Activated T-cell treated with anti-CD3 and anti-CD28 coated beads, Interleukin-2, amount 50 U/mL, for 24 hours (primary cell): ENCODE data around the gene CHL1.

ENCODE experiments used
- DNase-seq: peaks from one replicate; pipeline ENCODE4 v3.0.0-alpha.2; 2020
- H3K27ac Mint-ChIP-seq: 2 replicates; pipeline ENCODE4 v1.8.0; 2020; ENCODE audit warnings: mild to moderate bottlenecking, mixed read lengths
- H3K27me3 Mint-ChIP-seq: 2 replicates; pipeline ENCODE4 v1.8.0; 2020; ENCODE audit warnings: mixed read lengths
- H3K36me3 Mint-ChIP-seq: 2 replicates; pipeline ENCODE4 v1.8.0; 2020; ENCODE audit warnings: low read depth, mixed read lengths
- H3K4me1 Mint-ChIP-seq: 2 replicates; pipeline ENCODE4 v1.8.0; 2020; ENCODE audit warnings: low read depth, mixed read lengths
- H3K4me3 Mint-ChIP-seq: 2 replicates; pipeline ENCODE4 v1.8.0; 2020; ENCODE audit warnings: mild to moderate bottlenecking, moderate library complexity, mixed read lengths
- H3K9me3 Mint-ChIP-seq: 2 replicates; pipeline ENCODE4 v1.8.0; 2020; ENCODE audit warnings: mixed read lengths

The CHL1 gene

GRCh38 chr3:414063-414462, 217.5 kb downstream of the CHL1 start:
- Mint-ChIP-seq H3K27me3 (no peaks in the 10 kb centered on the region), H3K9me3 (no peaks in the 10 kb centered on the region), H3K27ac (no peak overlapping the region), H3K36me3 (no peaks in the 10 kb centered on the region), H3K4me3 (no peak overlapping the region), H3K4me1 (no peaks in the 10 kb centered on the region)
- no peak for DNase-seq

GRCh38 chr3:418239-418929, 221.8 kb downstream of the CHL1 start:
- no peaks in the 10 kb centered on the region for H3K4me1 Mint-ChIP-seq
- H3K9me3 Mint-ChIP-seq = no peaks in the 10 kb centered on the region
- DNase-seq = no peak
- no peaks in the 10 kb centered on the region for H3K27me3 Mint-ChIP-seq
- H3K4me3 Mint-ChIP-seq = no peak overlapping the region
- no peaks in the 10 kb centered on the region for H3K36me3 Mint-ChIP-seq
- H3K27ac Mint-ChIP-seq = no peak overlapping the region

DNA sequence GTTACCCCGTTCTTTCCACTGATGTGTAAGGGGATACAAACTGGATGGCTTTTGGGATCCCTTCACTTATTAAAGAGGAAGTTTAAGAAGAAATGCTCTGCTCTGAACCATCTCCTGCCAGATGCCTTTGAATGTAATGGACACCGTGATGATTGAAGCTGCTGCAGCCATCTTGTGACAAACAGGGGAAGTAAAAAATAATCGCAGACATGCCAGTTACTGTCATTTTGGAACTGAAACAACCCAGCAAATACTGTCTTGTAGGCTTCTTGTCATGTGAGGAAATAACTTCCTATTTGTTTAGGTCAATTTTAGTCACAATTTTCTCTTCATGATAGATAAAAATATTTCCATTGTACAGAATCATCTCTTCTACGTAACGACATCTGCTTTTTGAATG, 224.0 kb downstream of the CHL1 start:
- H3K4me3 Mint-ChIP-seq = no peak overlapping the region
- no peak overlapping the region for H3K27ac Mint-ChIP-seq
- H3K36me3 Mint-ChIP-seq = no peaks in the 10 kb centered on the region
- no peaks in the 10 kb centered on the region for H3K9me3 Mint-ChIP-seq
- no peaks in the 10 kb centered on the region for H3K4me1 Mint-ChIP-seq
- H3K27me3 Mint-ChIP-seq = no peaks in the 10 kb centered on the region
- no peak for DNase-seq

GRCh38 chr3:425079-425478, 228.5 kb downstream of the CHL1 start:
- H3K9me3 Mint-ChIP-seq = no peaks in the 10 kb centered on the region

DNA sequence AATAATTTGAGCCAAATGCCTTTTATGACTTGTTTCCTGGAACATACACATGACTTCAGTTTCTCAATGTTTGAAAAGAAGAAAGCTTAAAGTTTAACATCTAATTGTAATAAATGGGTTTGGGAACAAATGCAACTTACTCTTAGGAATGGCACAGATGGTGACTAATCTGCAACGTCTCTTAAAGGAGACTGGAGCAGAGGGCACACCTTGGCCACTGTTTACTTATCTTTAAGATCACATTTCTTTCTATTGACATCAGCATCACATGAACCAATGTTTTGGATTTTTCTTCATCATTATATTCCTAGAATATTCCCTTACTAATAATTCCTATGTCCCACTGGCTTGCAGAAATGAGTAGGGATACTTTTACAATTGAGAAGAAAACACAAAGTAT, 229.5 kb downstream of the CHL1 start:
- Mint-ChIP-seq H3K27me3 (no peaks in the 10 kb centered on the region), H3K27ac (no peak overlapping the region), H3K4me3 (no peak overlapping the region), H3K4me1 (no peaks in the 10 kb centered on the region), H3K9me3 (no peaks in the 10 kb centered on the region), H3K36me3 (no peaks in the 10 kb centered on the region)
- no peak for DNase-seq

More at GRCh38 chr3:425079-425478, 228.5 kb downstream of the CHL1 start:
- H3K27me3 Mint-ChIP-seq = no peaks in the 10 kb centered on the region
- DNase-seq = no peak
- no peaks in the 10 kb centered on the region for H3K36me3 Mint-ChIP-seq
- H3K27ac Mint-ChIP-seq = no peak overlapping the region
- no peaks in the 10 kb centered on the region for H3K4me1 Mint-ChIP-seq
- no peak overlapping the region for H3K4me3 Mint-ChIP-seq

GRCh38 chr3:427128-427527, 230.6 kb downstream of the CHL1 start:
- Mint-ChIP-seq H3K36me3 (no peaks in the 10 kb centered on the region), H3K27me3 (no peaks in the 10 kb centered on the region), H3K9me3 (no peaks in the 10 kb centered on the region), H3K27ac (no peak overlapping the region), H3K4me1 (no peaks in the 10 kb centered on the region), H3K4me3 (no peak overlapping the region)
- no peak for DNase-seq

- H3K4me3 Mint-ChIP-seq = no peak overlapping the region
- no peaks in the 10 kb centered on the region for H3K9me3 Mint-ChIP-seq
- H3K27ac Mint-ChIP-seq = no peak overlapping the region
These were observed 233.6 kb downstream of the CHL1 start for GRCh38 chr3:430186-430585.

GRCh38 chr3:435161-435560, 238.6 kb downstream of the CHL1 start:
- no peak overlapping the region for H3K4me3 Mint-ChIP-seq
- peaks cover 3% of the 10 kb centered on the region for H3K9me3 Mint-ChIP-seq
- H3K27ac Mint-ChIP-seq = no peak overlapping the region
- no peaks in the 10 kb centered on the region for H3K4me1 Mint-ChIP-seq
- DNase-seq = no peak
- no peaks in the 10 kb centered on the region for H3K27me3 Mint-ChIP-seq
- no peaks in the 10 kb centered on the region for H3K36me3 Mint-ChIP-seq

More at GRCh38 chr3:430186-430585, 233.6 kb downstream of the CHL1 start:
- Mint-ChIP-seq H3K36me3 (no peaks in the 10 kb centered on the region), H3K4me1 (no peaks in the 10 kb centered on the region), H3K27me3 (no peaks in the 10 kb centered on the region)
- no peak for DNase-seq

DNA sequence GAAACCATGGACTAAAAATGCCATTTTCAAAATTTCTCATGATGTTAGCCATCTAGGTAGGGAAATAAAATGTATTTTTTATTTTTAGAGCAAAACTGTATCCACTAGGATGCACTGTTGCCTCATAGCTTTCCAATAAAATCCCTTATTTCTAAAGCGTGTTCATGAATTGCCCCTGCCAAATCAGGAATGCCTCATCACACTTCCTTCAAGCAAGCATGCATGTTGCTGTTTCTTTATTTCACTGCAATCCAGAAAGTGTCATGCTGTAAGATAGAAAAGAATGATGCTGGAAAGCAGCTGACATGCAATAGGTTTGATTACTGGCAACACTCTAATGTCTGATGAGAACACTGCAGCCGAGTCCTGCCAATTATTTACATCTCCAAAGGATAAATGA, 239.5 kb downstream of the CHL1 start:
- Mint-ChIP-seq H3K27ac (no peak overlapping the region), H3K4me3 (no peak overlapping the region), H3K27me3 (no peaks in the 10 kb centered on the region), H3K9me3 (peaks cover 9% of the 10 kb centered on the region), H3K4me1 (no peaks in the 10 kb centered on the region), H3K36me3 (no peaks in the 10 kb centered on the region)
- no peak for DNase-seq

DNA sequence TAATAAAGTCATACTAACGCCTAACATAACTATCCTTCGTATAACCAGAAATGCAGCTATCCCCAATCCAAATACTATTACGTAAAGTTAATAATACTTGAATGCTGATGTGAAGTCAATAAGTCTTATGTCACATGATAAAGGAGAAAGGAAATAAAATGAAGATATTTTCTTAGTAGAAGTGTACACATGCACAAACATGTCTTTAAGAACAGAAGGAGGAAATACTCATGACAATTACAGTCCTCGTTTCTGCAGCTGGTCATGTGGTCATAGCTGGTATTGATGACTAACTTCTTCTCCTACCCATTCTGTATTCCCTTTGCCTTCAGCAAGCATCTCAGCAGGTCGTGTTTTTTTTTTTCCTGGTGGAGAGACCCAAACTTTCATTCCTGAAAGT, 244.3 kb downstream of the CHL1 start:
- no peak overlapping the region for H3K27ac Mint-ChIP-seq
- no peaks in the 10 kb centered on the region for H3K36me3 Mint-ChIP-seq
- H3K27me3 Mint-ChIP-seq = no peaks in the 10 kb centered on the region
- no peak for DNase-seq
- H3K4me3 Mint-ChIP-seq = no peak overlapping the region
- H3K9me3 Mint-ChIP-seq = peaks cover 15% of the 10 kb centered on the region
- no peaks in the 10 kb centered on the region for H3K4me1 Mint-ChIP-seq

DNA sequence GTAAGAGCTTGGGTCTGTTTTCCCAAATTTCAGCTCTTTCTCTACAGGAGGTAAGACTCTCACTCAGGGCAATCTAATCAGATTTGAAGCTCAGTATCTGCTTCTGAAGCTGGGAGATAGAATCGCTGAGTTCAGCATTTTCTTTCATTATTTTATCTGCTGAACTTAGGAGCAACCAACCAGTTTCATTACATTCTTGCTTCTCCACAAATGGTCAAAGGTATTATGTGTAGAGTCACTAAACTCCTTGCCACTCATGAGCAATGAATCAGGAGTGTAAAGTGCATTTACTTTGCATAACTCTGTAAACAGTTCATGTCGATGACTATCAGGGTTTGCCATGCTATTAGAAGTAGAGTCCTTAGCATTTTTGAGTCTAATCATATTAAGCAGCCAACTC, 249.4 kb downstream of the CHL1 start:
- no peak overlapping the region for H3K27ac Mint-ChIP-seq
- no peaks in the 10 kb centered on the region for H3K4me1 Mint-ChIP-seq
- no peak for DNase-seq
- no peaks in the 10 kb centered on the region for H3K27me3 Mint-ChIP-seq
- H3K9me3 Mint-ChIP-seq = peaks cover 10% of the 10 kb centered on the region
- H3K4me3 Mint-ChIP-seq = no peak overlapping the region
- no peaks in the 10 kb centered on the region for H3K36me3 Mint-ChIP-seq

DNA sequence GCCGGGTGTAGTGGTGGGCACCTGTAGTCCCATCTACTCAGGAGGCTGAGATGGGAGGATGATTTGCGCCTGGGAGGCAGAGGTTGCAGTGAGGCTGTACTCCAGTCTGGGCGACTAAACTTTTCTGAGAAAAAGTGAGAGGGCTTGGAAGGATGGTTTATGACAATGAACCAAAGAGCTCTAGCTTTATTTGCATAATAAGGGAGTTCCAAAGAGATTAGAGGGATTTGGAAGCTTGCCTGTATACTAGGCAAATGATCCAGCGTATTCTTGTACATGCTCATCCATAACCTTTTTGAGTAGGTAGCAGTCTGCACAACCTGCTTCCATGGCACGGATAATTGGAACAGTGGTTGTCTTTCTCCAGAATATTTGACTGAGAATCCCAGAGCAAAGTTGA, 251.1 kb downstream of the CHL1 start:
- no peaks in the 10 kb centered on the region for H3K36me3 Mint-ChIP-seq
- H3K4me1 Mint-ChIP-seq = no peaks in the 10 kb centered on the region
- H3K27me3 Mint-ChIP-seq = no peaks in the 10 kb centered on the region
- DNase-seq = no peak
- H3K4me3 Mint-ChIP-seq = no peak overlapping the region
- H3K27ac Mint-ChIP-seq = no peak overlapping the region
- H3K9me3 Mint-ChIP-seq = peaks cover 3% of the 10 kb centered on the region

- DNase-seq = no peak
- Mint-ChIP-seq H3K27me3 (no peaks in the 10 kb centered on the region), H3K27ac (no peak overlapping the region), H3K4me3 (no peak overlapping the region), H3K4me1 (no peaks in the 10 kb centered on the region), H3K9me3 (peaks cover 3% of the 10 kb centered on the region), H3K36me3 (no peaks in the 10 kb centered on the region)
These were observed 253.1 kb downstream of the CHL1 start for GRCh38 chr3:449711-450110.

DNA sequence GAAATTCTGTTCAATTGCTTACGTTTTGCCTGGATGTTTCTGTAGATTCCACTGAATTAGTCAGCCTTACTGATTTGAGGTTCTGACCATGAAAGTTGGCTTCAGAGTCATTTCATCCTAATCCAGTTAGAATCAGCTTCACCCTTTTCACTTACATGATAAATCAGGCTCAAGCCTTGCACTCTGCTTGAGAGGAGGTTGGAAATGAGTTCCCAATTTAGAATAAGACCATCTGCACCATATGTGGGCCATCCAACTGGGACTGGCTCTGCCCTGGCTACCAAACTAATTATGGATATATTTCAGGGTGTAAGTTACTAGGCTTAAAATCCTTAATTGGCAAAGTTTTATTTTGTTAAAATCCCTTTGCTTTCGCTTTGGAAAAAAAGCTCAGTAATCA, 255.7 kb downstream of the CHL1 start:
- DNase-seq = no peak
- Mint-ChIP-seq H3K36me3 (no peaks in the 10 kb centered on the region), H3K9me3 (no peaks in the 10 kb centered on the region), H3K4me3 (no peak overlapping the region), H3K27ac (no peak overlapping the region), H3K4me1 (no peaks in the 10 kb centered on the region), H3K27me3 (no peaks in the 10 kb centered on the region)

DNA sequence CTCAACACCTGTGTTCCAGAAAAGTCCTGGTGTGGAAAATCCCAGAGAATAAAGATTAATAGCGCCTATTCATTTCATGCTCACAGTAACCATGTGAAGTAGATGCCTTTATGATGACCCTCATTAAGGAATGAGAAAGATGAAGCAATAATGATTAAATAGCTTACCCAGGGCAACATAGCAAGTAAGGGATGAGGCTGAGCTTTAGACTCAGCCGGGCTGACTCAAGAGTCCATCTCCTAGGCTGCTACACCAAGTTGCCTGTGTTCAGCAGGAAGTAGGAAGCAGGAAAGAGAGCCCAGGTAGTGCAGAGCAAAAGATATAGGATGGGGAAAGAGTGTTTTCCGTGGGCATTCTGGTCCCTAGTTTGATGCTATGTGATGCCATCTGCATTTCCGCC, 256.5 kb downstream of the CHL1 start:
- no peaks in the 10 kb centered on the region for H3K27me3 Mint-ChIP-seq
- no peaks in the 10 kb centered on the region for H3K36me3 Mint-ChIP-seq
- DNase-seq = no peak
- H3K9me3 Mint-ChIP-seq = no peaks in the 10 kb centered on the region
- no peaks in the 10 kb centered on the region for H3K4me1 Mint-ChIP-seq
- no peak overlapping the region for H3K27ac Mint-ChIP-seq
- no peak overlapping the region for H3K4me3 Mint-ChIP-seq

DNA sequence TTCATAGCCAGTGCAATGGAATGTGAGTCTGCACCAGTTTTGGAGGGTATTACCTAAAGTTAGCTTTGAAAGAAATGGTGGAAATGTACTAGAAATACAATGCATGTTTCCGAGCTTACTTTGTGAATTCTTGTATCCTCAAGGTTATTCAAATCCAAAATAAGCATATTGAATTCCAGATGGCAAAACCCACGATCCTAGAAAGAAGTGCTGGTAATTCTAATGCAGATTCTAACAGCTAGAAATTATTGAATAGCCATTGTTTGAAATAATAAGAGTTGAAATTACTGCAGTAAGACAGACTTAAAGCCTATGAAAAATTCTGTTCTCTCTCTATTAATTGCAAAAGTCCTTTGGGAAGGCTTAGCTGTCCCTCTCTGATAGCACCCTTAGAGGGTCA, 258.4 kb downstream of the CHL1 start:
- Mint-ChIP-seq H3K36me3 (no peaks in the 10 kb centered on the region), H3K27ac (no peak overlapping the region), H3K4me1 (no peaks in the 10 kb centered on the region), H3K4me3 (no peak overlapping the region), H3K9me3 (no peaks in the 10 kb centered on the region), H3K27me3 (no peaks in the 10 kb centered on the region)
- DNase-seq = no peak
